Activated B cell treated with CpG ODN at 0.5 μM for 24 hours (primary cell): ENCODE data around the gene NGLY1. TPM values are rescaled to one million over a fixed set of nuclear protein-coding genes. Genes with fewer than 3 reads are reported as not detected.

Source experiments
- ATAC-seq: fragments of 200-7000 bp; cut with Tn5 transposase; one replicate; pipeline ENCODE4 v1.10.0; 2021; ENCODE audit warnings: low read depth, mild to moderate bottlenecking, moderate library complexity
- CTCF ChIA-PET: fragments of 350-600 bp; sonication (Branson Sonifier 250); formaldehyde crosslinking; loops from one replicate; lab custom pipeline; 2021; ENCODE audit warnings: antibody characterized with exemption; lab: Charles Lee
- POLR2A ChIA-PET: fragments of 350-600 bp; sonication (Branson Sonifier 250); formaldehyde crosslinking; loops from one replicate; lab custom pipeline; 2021; ENCODE audit warnings: antibody characterized with exemption; lab: Charles Lee
- DNase-seq: peaks from one replicate; pipeline ENCODE4 v3.0.0; 2022
- H3K27ac Mint-ChIP-seq: one replicate; pipeline ENCODE4 v1.8.0; 2020; ENCODE audit warnings: mixed read lengths
- H3K27me3 Mint-ChIP-seq: one replicate; pipeline ENCODE4 v1.8.0; 2021; ENCODE audit warnings: mixed read lengths
- H3K36me3 Mint-ChIP-seq: one replicate; pipeline ENCODE4 v1.8.0; 2021; ENCODE audit warnings: low read depth, mixed read lengths
- H3K4me1 Mint-ChIP-seq: one replicate; pipeline ENCODE4 v1.8.0; 2021; ENCODE audit warnings: mixed read lengths
- H3K4me3 Mint-ChIP-seq: one replicate; pipeline ENCODE4 v1.8.0; 2020; ENCODE audit warnings: mild to moderate bottlenecking, mixed read lengths
- H3K9me3 Mint-ChIP-seq: one replicate; pipeline ENCODE4 v1.8.0; 2020; ENCODE audit warnings: mixed read lengths
- intact Hi-C: fragments of 100-400 bp; cut with micrococcal nuclease; formaldehyde crosslinking; loops from one replicate; pipeline ENCODE4 v1.15.1; 2024
- total RNA-seq: library from RNA; stranded (reverse); gene quantifications from 2 replicates; pipeline ENCODE4 v1.2.3, GENCODE V29; 2022
- TF ChIP-seq, protein P1 (sequence below): fragments of 200-600 bp; IDR thresholded peaks from one replicate; pipeline ENCODE4 v1.8.0; 2022; ENCODE audit warnings: antibody characterized with exemption, mild to moderate bottlenecking

The NGLY1 gene
- total RNA-seq, 1 donor from 2014 or later, result 127 TPM

DNA sequence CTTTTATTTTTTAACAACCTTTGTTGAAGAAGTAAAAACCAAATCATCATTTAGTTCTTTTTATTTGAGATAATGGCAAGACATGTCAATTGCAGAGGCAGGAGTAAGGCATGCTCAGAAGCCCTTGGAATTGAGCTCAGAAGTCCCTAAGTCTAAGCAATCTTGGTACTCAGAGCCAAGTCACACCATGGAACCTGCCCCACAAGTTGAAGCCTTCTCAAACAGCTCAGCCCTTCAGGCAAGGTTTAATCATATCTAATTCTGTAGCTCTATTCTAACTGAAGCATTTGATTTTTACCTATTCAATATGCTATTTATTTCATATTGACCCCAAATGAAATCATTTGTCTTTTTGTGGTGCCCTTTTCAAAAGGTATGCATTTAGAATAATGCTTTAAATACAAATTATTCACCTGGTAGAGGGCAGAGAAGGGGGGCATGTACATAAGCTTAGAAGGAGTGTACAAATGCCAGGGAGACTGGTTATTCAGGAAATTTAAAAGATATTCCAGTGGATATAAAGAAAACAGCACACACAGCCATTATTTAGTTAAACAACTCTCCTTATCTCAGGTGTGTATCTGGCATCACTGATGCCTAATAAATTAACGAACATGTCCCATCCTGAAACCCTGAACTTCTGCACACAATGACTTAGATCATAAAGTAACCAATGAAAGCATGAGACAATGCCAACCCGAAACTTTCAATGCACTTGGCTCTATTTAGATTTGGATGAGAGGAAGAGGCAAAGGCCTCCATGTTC lies 92.3 kb downstream of the NGLY1 start:
- Mint-ChIP-seq H3K27ac (no peak overlapping the region), H3K4me3 (no peak overlapping the region), H3K9me3 (no peaks in the 10 kb centered on the region), H3K36me3 (no peaks in the 10 kb centered on the region), H3K27me3 (peaks cover 5% of the 10 kb centered on the region), H3K4me1 (peaks cover 2% of the 10 kb centered on the region)
- intact Hi-C loops, result no loop called here
- DNase-seq (no peak), ATAC-seq (no peak)
- ChIA-PET POLR2A (no interaction called here), CTCF (no interaction called here)
- TF ChIP-seq, protein P1, sequence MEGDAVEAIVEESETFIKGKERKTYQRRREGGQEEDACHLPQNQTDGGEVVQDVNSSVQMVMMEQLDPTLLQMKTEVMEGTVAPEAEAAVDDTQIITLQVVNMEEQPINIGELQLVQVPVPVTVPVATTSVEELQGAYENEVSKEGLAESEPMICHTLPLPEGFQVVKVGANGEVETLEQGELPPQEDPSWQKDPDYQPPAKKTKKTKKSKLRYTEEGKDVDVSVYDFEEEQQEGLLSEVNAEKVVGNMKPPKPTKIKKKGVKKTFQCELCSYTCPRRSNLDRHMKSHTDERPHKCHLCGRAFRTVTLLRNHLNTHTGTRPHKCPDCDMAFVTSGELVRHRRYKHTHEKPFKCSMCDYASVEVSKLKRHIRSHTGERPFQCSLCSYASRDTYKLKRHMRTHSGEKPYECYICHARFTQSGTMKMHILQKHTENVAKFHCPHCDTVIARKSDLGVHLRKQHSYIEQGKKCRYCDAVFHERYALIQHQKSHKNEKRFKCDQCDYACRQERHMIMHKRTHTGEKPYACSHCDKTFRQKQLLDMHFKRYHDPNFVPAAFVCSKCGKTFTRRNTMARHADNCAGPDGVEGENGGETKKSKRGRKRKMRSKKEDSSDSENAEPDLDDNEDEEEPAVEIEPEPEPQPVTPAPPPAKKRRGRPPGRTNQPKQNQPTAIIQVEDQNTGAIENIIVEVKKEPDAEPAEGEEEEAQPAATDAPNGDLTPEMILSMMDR, result no peak

DNA sequence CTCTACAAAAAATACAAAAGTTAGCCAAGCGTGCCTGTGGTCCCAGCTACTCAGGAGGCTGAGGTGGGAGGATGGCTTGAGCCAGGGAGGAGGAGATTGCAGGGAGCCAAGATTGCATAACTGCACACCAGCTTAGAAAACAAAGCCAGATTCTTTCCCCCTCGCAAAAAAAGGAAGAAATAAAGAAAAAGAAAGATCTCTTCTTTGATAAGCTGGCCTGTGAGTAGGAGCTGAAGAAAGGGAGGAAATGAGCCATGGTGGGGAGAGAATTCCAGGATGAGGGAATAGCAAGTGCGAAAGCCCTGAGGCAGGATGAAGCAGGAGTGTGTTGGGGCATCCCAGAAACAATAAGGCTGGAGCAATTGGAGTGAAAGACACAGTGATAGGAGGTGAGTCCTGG lies 94.0 kb downstream of the NGLY1 start:
- Mint-ChIP-seq H3K4me3 (no peak overlapping the region), H3K27ac (no peak overlapping the region), H3K27me3 (peaks cover 5% of the 10 kb centered on the region), H3K9me3 (no peaks in the 10 kb centered on the region), H3K4me1 (no peaks in the 10 kb centered on the region), H3K36me3 (no peaks in the 10 kb centered on the region)
- DNase-seq (no peak), ATAC-seq (no peak)
- TF ChIP-seq, protein P1, result no peak
- CTCF ChIA-PET, result no interaction called here
- intact Hi-C loops, result no loop called here
- POLR2A ChIA-PET, result no interaction called here

DNA sequence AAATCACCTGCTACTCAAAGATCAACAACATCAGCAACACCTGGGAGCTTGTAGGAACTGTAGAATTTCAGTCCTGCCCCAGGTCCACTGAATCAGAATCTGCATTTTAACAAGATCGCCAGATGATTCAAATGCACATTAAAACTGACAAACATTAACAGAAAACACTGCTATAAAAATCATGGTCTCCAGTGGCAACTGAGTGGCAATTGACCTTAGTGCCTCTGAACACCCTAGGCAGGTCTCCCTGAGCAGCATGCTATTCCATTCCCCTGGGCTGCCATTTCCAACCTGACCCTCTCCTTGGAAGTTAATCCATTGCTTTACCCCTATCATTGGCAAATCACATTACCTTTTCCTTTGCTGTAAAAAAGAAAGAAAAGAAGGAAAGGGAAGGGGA lies 95.5 kb downstream of the NGLY1 start:
- DNase-seq, result no peak
- CTCF ChIA-PET, result no interaction called here
- TF ChIP-seq, protein P1, result no peak
- Mint-ChIP-seq H3K4me1 (no peaks in the 10 kb centered on the region), H3K9me3 (no peaks in the 10 kb centered on the region), H3K36me3 (no peaks in the 10 kb centered on the region), H3K27ac (no peak overlapping the region), H3K4me3 (no peak overlapping the region), H3K27me3 (peaks cover 5% of the 10 kb centered on the region)
- POLR2A ChIA-PET, result interaction anchor here (0.7 kb wide), 1 partner anchor 96 kb away, joined by 3 read pairs; the partner anchor contains the start of gene NGLY1
- no peak for ATAC-seq
- intact Hi-C loops, result no loop called here

DNA sequence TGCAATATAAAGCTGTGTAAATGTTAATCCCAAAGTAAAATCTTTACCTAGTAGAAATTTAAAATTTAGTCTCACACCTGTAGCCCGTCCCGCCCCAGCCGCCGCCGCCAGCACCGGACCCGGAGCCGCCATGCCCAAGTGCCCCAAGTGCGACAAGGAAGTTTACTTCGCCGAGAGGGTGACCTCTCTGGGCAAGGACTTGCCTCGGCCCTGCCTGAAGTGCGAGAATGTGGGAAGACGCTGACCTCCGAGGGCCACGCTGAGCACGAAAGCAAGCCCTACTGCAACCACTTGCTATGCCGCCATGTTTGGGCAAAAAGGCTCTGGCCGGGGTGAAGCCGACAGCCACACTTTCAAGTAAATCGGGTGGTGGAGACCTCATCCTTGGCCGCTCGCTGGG lies 96.5 kb downstream of the NGLY1 start:
- intact Hi-C loops, result no loop called here
- Mint-ChIP-seq H3K27me3 (peaks cover 5% of the 10 kb centered on the region), H3K27ac (no peak overlapping the region), H3K36me3 (no peaks in the 10 kb centered on the region), H3K4me3 (no peak overlapping the region), H3K4me1 (no peaks in the 10 kb centered on the region), H3K9me3 (no peaks in the 10 kb centered on the region)
- DNase-seq, result no peak
- TF ChIP-seq, protein P1, result no peak
- CTCF ChIA-PET, result no interaction called here
- POLR2A ChIA-PET, result no interaction called here
- ATAC-seq, result no peak

DNA sequence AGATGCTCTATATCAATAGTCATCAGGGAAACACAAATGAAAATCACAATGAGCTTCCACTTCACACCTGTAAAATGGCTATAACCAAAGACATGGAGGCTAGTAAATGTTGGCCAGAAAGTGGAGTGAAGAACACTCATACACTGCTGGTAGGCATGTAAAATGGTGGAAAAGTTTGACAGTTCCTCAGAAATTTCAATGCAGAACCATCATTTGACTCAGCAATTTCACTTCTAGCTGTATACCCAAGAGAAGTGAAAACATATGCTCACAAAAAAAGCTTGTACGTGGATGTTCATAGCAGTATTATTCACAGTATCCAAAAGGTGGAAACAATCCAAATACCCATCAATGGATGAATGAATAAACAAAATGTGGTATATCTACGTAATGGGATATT lies 99.4 kb downstream of the NGLY1 start:
- intact Hi-C loops, result no loop called here
- Mint-ChIP-seq H3K4me1 (no peaks in the 10 kb centered on the region), H3K4me3 (no peak overlapping the region), H3K27ac (no peak overlapping the region), H3K36me3 (no peaks in the 10 kb centered on the region), H3K27me3 (no peaks in the 10 kb centered on the region), H3K9me3 (no peaks in the 10 kb centered on the region)
- ChIA-PET CTCF (interaction anchor here (1.6 kb wide), 1 partner anchor 36 kb away, joined by 3 read pairs; no protein-coding TSS in a partner anchor), POLR2A (no interaction called here)
- ATAC-seq (no peak), DNase-seq (no peak)
- TF ChIP-seq, protein P1, result no peak
